Activated CD4-positive, alpha-beta T cell treated with anti-CD3 and anti-CD28 coated beads for 1 hour (primary cell): Measurements from ENCODE around the gene MT2A.
A peak's percentile ranks its signal among the peaks of the same experiment; 100 is the strongest.

ENCODE experiments used
- DNase-seq: peaks from one replicate; pipeline ENCODE4 v3.0.0-alpha.2; 2020

MT2A gene

GRCh38 chr16:56641166-56641565, 32.8 kb downstream of the MT2A start:
- no peak for DNase-seq

- peak; percentile 59 for DNase-seq
Measured at GRCh38 chr16:56643080-56643778, 34.8 kb downstream of the MT2A start.

GRCh38 chr16:56643833-56644232, 35.4 kb downstream of the MT2A start:
- no peak for DNase-seq

GRCh38 chr16:56645311-56645710, 36.9 kb downstream of the MT2A start:
- no peak for DNase-seq

GRCh38 chr16:56645838-56646237, 37.5 kb downstream of the MT2A start:
- DNase-seq = no peak

GRCh38 chr16:56647641-56648431, 39.5 kb downstream of the MT2A start:
- no peak for DNase-seq

- no peak for DNase-seq
Measured at GRCh38 chr16:56649271-56649670, 40.9 kb downstream of the MT2A start.

- DNase-seq = no peak
Measured at GRCh38 chr16:56649820-56650219, 41.4 kb downstream of the MT2A start.

GRCh38 chr16:56651586-56651985, 43.2 kb downstream of the MT2A start, which contains the start of gene MT1B:
Gene MT1B (plus strand): TSS chr16:56651886. CDS start chr16:56651954, 68 bp downstream.
- no peak for DNase-seq

- DNase-seq = no peak
Measured at GRCh38 chr16:56652600-56652999, 44.2 kb downstream of the MT2A start.

GRCh38 chr16:56653218-56653617, 44.8 kb downstream of the MT2A start:
- no peak for DNase-seq

- DNase-seq = peak; percentile 45
Measured at GRCh38 chr16:56657555-56658326, 49.4 kb downstream of the MT2A start, which contains the start of gene MT1F. Gene MT1F (plus strand): TSS chr16:56657959. CDS start chr16:56658059, 100 bp downstream.

- DNase-seq = no peak
Measured at GRCh38 chr16:56658327-56658875, 50.0 kb downstream of the MT2A start.
